Upper lobe of left lung (tissue), 6 donors: ENCODE results near the gene ZNF280D. TPM values are rescaled to one million over a fixed set of nuclear protein-coding genes. Genes with fewer than 3 reads are reported as not detected.

Source experiments
- ATAC-seq, 2 donors: fragments of 200-7000 bp; cut with Tn5 transposase; one replicate each; pipeline ENCODE4 v1.9.1; 2022; ENCODE audit warnings: mild to moderate bottlenecking in 2 of 2, moderate library complexity in 2 of 2; ENCODE audit not compliant: low FRiP score in 2 of 2
- DNase-seq, 2 donors: peaks; one replicate each; pipeline ENCODE4 v3.0.0-alpha.2; 2019 to 2020
- H3K27ac ChIP-seq, 4 donors: fragments of 200-600 bp; sonication (generic); one replicate each; pipeline ENCODE4 v1.5.1; 2016 to 2019
- H3K27me3 ChIP-seq, 4 donors: fragments of 200-600 bp; sonication (generic); one replicate each; pipeline ENCODE4 v1.5.1; 2017 to 2019
- H3K36me3 ChIP-seq, 4 donors: fragments of 200-600 bp; sonication (generic); one replicate each; pipeline ENCODE4 v1.5.1; 2016 to 2019
- H3K4me1 ChIP-seq, 4 donors: fragments of 200-600 bp; sonication (generic); one replicate each; pipeline ENCODE4 v1.5.1; 2018 to 2019
- H3K4me3 ChIP-seq, 4 donors: fragments of 200-600 bp; sonication (generic); one replicate each; pipeline ENCODE4 v1.5.1; 2017 to 2019; ENCODE audit warnings: mild to moderate bottlenecking in 2 of 4, moderate library complexity in 1 of 4
- H3K9me3 ChIP-seq, 4 donors: fragments of 200-600 bp; sonication (generic); one replicate each; pipeline ENCODE4 v1.5.1; 2018 to 2019
- EP300 ChIP-seq, 4 donors: sonication (generic); formaldehyde crosslinking; IDR thresholded peaks; one replicate each; pipeline ENCODE4 v1.5.1; 2017; ENCODE audit warnings: antibody characterized with exemption in 4 of 4, control low read depth in 2 of 4
- POLR2A ChIP-seq, 4 donors: fragments of 450-650 bp; IDR thresholded peaks; one replicate each; pipeline ENCODE4 v1.5.1; 2016 to 2017; ENCODE audit warnings: antibody characterized with exemption in 4 of 4, mild to moderate bottlenecking in 2 of 4
- POLR2AphosphoS5 ChIP-seq, 2 donors: sonication (generic); formaldehyde crosslinking; IDR thresholded peaks; one replicate each; pipeline ENCODE4 v1.5.1; 2017; ENCODE audit warnings: antibody characterized with exemption in 2 of 2
- WGBS, 2 donors: methylation state at CpG; one replicate each; pipeline ENCODE4 v1.1.5; 2017 to 2018; 5-methylcytosine and 5-hydroxymethylcytosine counted together
- total RNA-seq, 6 donors: library from RNA; depleted of rRNA in 4 of 6; stranded (reverse); fragments of >200 nt in 4 of 6; gene quantifications; one replicate each; pipeline versions ENCODE4 v1.1.0 to v1.2.1, GENCODE V29; 2016 to 2021
- TF ChIP-seq, protein P1 (sequence below), 6 experiments: fragments of 450-650 bp in 4 of 6; fragments of 200-600 bp in 2 of 6; sonication (generic) in 2 of 6; IDR thresholded peaks; one replicate each; pipeline ENCODE4 v1.5.1; 2016 to 2019; ENCODE audit warnings: antibody characterized with exemption in 6 of 6
- donor health status: DM: no; HTN: no; CAD: no; lungs with moderate emphysema.
- donor health status: DM: no; HTN: yes; CAD: no; lungs with severe emphysema.

ZNF280D gene
- total RNA-seq, 6 donors from 2014 or later, result 21.2 to 67.4 (median 32.3) TPM

DNA sequence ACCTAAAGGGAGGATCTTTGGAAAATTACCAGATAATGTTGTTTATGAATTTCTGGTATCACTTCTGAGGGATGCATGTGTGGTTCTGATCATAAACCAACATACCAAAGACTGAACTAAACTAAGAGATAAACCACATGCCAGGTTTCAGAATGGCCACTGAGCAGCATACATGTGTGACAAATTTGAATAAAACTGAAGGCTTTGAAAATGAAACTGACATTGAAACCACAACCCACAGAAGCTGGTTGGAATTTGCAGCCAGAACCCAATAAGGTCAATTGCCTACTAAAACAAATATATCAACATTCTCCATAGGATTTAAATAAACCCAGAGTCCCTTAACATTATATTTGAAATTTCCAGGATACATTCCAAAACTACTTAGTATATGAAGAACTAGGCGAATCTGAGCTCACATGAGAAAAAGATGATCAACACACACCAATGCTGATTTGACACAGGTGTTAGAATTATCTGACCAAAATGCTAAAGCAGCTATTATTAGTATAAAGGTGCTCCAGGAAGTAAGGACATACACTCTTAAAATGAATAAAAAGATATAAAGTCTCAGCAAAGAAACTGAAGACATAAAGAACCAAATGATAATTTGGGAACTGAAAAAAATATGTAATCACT is 125.0 kb downstream of the ZNF280D start:
- Histone ChIP-seq H3K9me3 (peaks cover 0 to under 1% (median 0%) of the 10 kb centered on the region in 4 donors), H3K36me3 (no peaks in the 10 kb centered on the region), H3K4me3 (no peak overlapping the region), H3K27me3 (no peaks in the 10 kb centered on the region), H3K27ac (no peak overlapping the region), H3K4me1 (no peaks in the 10 kb centered on the region)
- ATAC-seq, result no peak
- WGBS, 2 donors, result 87 to 88% methylated on average over 1 of the region's 1 CpG
- DNase-seq, result no peak
- TF ChIP-seq, protein P1, sequence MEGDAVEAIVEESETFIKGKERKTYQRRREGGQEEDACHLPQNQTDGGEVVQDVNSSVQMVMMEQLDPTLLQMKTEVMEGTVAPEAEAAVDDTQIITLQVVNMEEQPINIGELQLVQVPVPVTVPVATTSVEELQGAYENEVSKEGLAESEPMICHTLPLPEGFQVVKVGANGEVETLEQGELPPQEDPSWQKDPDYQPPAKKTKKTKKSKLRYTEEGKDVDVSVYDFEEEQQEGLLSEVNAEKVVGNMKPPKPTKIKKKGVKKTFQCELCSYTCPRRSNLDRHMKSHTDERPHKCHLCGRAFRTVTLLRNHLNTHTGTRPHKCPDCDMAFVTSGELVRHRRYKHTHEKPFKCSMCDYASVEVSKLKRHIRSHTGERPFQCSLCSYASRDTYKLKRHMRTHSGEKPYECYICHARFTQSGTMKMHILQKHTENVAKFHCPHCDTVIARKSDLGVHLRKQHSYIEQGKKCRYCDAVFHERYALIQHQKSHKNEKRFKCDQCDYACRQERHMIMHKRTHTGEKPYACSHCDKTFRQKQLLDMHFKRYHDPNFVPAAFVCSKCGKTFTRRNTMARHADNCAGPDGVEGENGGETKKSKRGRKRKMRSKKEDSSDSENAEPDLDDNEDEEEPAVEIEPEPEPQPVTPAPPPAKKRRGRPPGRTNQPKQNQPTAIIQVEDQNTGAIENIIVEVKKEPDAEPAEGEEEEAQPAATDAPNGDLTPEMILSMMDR (IDR thresholded peaks at IDR 0.05), result no peak
- no peak for TF ChIP-seq POLR2AphosphoS5 (IDR thresholded peaks at IDR 0.05)
- no peak for TF ChIP-seq EP300 (IDR thresholded peaks at IDR 0.05)
- TF ChIP-seq POLR2A (IDR thresholded peaks at IDR 0.05), result no peak

DNA sequence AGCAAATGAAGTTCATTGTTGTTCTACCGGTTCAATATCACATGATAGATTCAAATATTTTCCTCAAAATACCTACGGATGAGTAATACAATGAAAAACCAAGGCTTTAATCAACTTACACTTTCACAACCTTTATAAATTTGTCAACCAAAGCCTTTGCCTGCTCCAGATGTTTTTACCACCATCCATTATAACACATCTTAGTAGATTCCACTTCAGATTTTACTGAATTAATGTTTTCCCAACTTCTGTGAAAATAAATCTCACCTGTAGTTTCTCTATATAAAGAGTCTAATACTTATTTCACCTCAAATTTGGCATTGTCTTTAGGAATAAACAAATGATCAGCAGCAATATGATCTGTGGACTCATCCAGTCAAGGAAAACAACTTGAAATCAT is 131.1 kb downstream of the ZNF280D start:
- Histone ChIP-seq H3K4me3 (no peak overlapping the region), H3K36me3 (no peaks in the 10 kb centered on the region), H3K9me3 (peaks cover 0 to 18% (median 9%) of the 10 kb centered on the region in 4 donors), H3K27ac (no peak overlapping the region), H3K27me3 (no peaks in the 10 kb centered on the region), H3K4me1 (no peaks in the 10 kb centered on the region)
- ATAC-seq (no peak), DNase-seq (no peak)
- TF ChIP-seq POLR2AphosphoS5 (IDR thresholded peaks at IDR 0.05), result no peak
- no peak for TF ChIP-seq EP300 (IDR thresholded peaks at IDR 0.05)
- TF ChIP-seq POLR2A (IDR thresholded peaks at IDR 0.05), result no peak
- TF ChIP-seq, protein P1 (IDR thresholded peaks at IDR 0.05), result no peak
- 74 to 91% methylated on average over 2 of the region's 2 CpGs for WGBS, 2 donors

DNA sequence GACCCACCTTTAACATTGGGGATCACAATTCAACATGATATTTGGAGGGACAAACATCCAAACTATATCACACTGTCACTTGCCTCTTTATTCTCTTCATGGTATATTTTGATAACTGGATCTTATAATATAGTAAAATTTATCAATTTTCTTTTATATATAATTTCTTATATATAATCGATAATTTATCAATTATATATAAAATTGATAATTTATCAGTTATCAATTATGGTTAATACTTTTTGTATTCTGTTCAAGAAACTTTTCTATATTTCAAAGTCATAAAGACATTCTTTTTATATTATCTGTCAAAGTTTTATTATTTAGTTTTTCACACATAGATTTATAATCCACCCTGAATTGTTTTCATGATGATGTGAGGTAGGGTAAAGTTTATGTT is 132.9 kb downstream of the ZNF280D start:
- Histone ChIP-seq H3K4me1 (no peaks in the 10 kb centered on the region), H3K27me3 (no peaks in the 10 kb centered on the region), H3K4me3 (no peak overlapping the region), H3K27ac (no peak overlapping the region), H3K9me3 (peaks cover 0 to 18% (median 9%) of the 10 kb centered on the region in 4 donors), H3K36me3 (no peaks in the 10 kb centered on the region)
- ATAC-seq (no peak), DNase-seq (no peak)
- no peak for TF ChIP-seq POLR2A (IDR thresholded peaks at IDR 0.05)
- 94 to 95% methylated on average over 1 of the region's 1 CpG for WGBS, 2 donors

DNA sequence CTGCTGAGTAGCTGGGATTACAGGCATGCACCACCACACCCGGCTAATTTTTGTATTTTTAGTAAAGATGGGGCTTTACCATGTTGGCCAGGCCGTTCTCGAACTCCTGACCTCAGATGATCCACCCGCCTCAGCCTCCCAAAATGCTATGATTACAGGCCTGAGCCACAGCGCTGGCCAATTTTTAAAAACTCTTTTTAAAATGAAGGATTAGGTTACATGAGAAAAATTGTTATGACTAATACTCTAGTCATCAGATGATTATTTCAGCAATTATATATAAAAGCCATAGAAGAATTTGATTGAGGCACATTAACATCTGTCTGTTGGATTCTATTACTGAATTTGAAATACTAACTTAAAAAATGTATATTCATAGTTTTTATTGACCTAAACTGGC is 134.3 kb downstream of the ZNF280D start:
- H3K4me1 ChIP-seq, result no peaks in the 10 kb centered on the region
- TF ChIP-seq EP300 (IDR thresholded peaks at IDR 0.05) (no peak), POLR2AphosphoS5 (IDR thresholded peaks at IDR 0.05) (no peak), POLR2A (IDR thresholded peaks at IDR 0.05) (no peak)
- TF ChIP-seq, protein P1 (IDR thresholded peaks at IDR 0.05), result no peak
- ATAC-seq (no peak), DNase-seq (no peak)
- peaks cover 0 to 18% (median 9%) of the 10 kb centered on the region in 4 donors for H3K9me3 ChIP-seq
- 92 to 93% methylated on average over 5 of the region's 5 CpGs for WGBS, 2 donors
- no peaks in the 10 kb centered on the region for H3K36me3 ChIP-seq
- H3K4me3 ChIP-seq, result no peak overlapping the region
- H3K27ac ChIP-seq, result no peak overlapping the region
- H3K27me3 ChIP-seq, result no peaks in the 10 kb centered on the region

DNA sequence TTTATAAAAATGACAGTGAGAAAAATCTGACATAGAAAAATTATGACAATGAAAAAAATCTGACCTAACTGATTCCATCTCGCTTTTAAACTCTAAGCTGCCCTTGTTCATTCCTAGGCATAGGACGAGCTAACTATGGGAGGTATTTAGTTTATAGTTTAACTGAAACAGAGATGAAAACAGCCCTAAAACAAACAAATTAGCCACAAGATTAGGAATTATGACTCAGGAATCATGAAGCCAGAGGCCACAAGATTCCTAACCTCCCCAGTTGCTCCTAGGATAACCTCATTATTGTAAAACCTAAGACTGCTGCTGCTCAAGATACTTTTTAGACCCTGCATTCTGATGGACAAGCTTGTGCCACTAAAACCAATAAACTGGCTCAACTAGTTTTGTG is 145.6 kb downstream of the ZNF280D start:
- no peak overlapping the region for H3K27ac ChIP-seq
- 86 to 90% methylated on average over 2 of the region's 2 CpGs for WGBS, 2 donors
- peaks cover 8 to 26% (median 17%) of the 10 kb centered on the region in 4 donors for H3K9me3 ChIP-seq
- H3K36me3 ChIP-seq, result no peaks in the 10 kb centered on the region
- no peak for DNase-seq
- ATAC-seq, result no peak
- no peaks in the 10 kb centered on the region for H3K4me1 ChIP-seq
- TF ChIP-seq POLR2AphosphoS5 (IDR thresholded peaks at IDR 0.05) (no peak), POLR2A (IDR thresholded peaks at IDR 0.05) (no peak), EP300 (IDR thresholded peaks at IDR 0.05) (no peak)
- TF ChIP-seq, protein P1 (IDR thresholded peaks at IDR 0.05), result no peak
- H3K4me3 ChIP-seq, result no peak overlapping the region
- H3K27me3 ChIP-seq, result no peaks in the 10 kb centered on the region
